ENCODE data around the gene ADAMTS1. TPM values are rescaled to one million over a fixed set of nuclear protein-coding genes. Genes with fewer than 3 reads are reported as not detected.

ADAMTS1 gene
- total RNA-seq, 1 experiment from 2014 or later = 4.1 TPM

- CTCF ChIA-PET = no interaction called here
- no TSS peak for BruUV-seq (replicated peaks)
- DNase-seq = no peak
Measured at GRCh38 chr21:26833011-26833410, 12.2 kb downstream of the ADAMTS1 start.

GRCh38 chr21:26832546-26832945 lies 12.7 kb downstream of the ADAMTS1 start:
- Mint-ChIP-seq H3K27ac (ENCODE audit: unreplicated experiment) (no peak overlapping the region), H3K4me1 (ENCODE audit: low read depth, unreplicated experiment) (no peaks in the 10 kb centered on the region), H3K27me3 (ENCODE audit: unreplicated experiment) (peaks cover 8% of the 10 kb centered on the region), H3K36me3 (ENCODE audit: insufficient read depth, unreplicated experiment) (no peaks in the 10 kb centered on the region), H3K4me3 (ENCODE audit: low read depth, unreplicated experiment) (no peak overlapping the region), H3K9me3 (ENCODE audit: low read depth, unreplicated experiment) (peaks cover 4% of the 10 kb centered on the region)
- BruUV-seq (replicated peaks) = no TSS peak
- CTCF ChIA-PET = no interaction called here
- TF ChIP-seq CTCF (IDR thresholded peaks at IDR 0.05; ENCODE audit: unreplicated experiment) = no peak
- intact Hi-C loops (cut with micrococcal nuclease; ENCODE audit: unreplicated experiment) = no loop called here
- no peak for DNase-seq

More at GRCh38 chr21:26833011-26833410, 12.2 kb downstream of the ADAMTS1 start:
- no peak for TF ChIP-seq CTCF (IDR thresholded peaks at IDR 0.05; ENCODE audit: unreplicated experiment)
- peaks cover 8% of the 10 kb centered on the region for H3K27me3 Mint-ChIP-seq (ENCODE audit: unreplicated experiment)
- intact Hi-C loops (cut with micrococcal nuclease; ENCODE audit: unreplicated experiment) = no loop called here
- peaks cover 4% of the 10 kb centered on the region for H3K9me3 Mint-ChIP-seq (ENCODE audit: low read depth, unreplicated experiment)
- no peak overlapping the region for H3K4me3 Mint-ChIP-seq (ENCODE audit: low read depth, unreplicated experiment)
- H3K27ac Mint-ChIP-seq (ENCODE audit: unreplicated experiment) = no peak overlapping the region
- no peaks in the 10 kb centered on the region for H3K36me3 Mint-ChIP-seq (ENCODE audit: insufficient read depth, unreplicated experiment)
- no peaks in the 10 kb centered on the region for H3K4me1 Mint-ChIP-seq (ENCODE audit: low read depth, unreplicated experiment)

- H3K4me3 Mint-ChIP-seq (ENCODE audit: low read depth, unreplicated experiment) = no peak overlapping the region
- CTCF ChIA-PET = no interaction called here
- H3K36me3 Mint-ChIP-seq (ENCODE audit: insufficient read depth, unreplicated experiment) = no peaks in the 10 kb centered on the region
- no TSS peak for BruUV-seq (replicated peaks)
- no peak overlapping the region for H3K27ac Mint-ChIP-seq (ENCODE audit: unreplicated experiment)
- TF ChIP-seq CTCF (IDR thresholded peaks at IDR 0.05; ENCODE audit: unreplicated experiment) = no peak
- peaks cover 7% of the 10 kb centered on the region for H3K4me1 Mint-ChIP-seq (ENCODE audit: low read depth, unreplicated experiment)
- H3K9me3 Mint-ChIP-seq (ENCODE audit: low read depth, unreplicated experiment) = peaks cover 9% of the 10 kb centered on the region
- H3K27me3 Mint-ChIP-seq (ENCODE audit: unreplicated experiment) = peaks cover 6% of the 10 kb centered on the region
- intact Hi-C loops (cut with micrococcal nuclease; ENCODE audit: unreplicated experiment) = no loop called here
- no peak for DNase-seq
Measured at GRCh38 chr21:26826801-26827200, 18.4 kb downstream of the ADAMTS1 start.

GRCh38 chr21:26820509-26820908 lies 24.7 kb downstream of the ADAMTS1 start:
- DNase-seq = no peak
- Mint-ChIP-seq H3K27me3 (ENCODE audit: unreplicated experiment) (no peaks in the 10 kb centered on the region), H3K4me1 (ENCODE audit: low read depth, unreplicated experiment) (no peaks in the 10 kb centered on the region), H3K36me3 (ENCODE audit: insufficient read depth, unreplicated experiment) (no peaks in the 10 kb centered on the region), H3K27ac (ENCODE audit: unreplicated experiment) (no peak overlapping the region), H3K4me3 (ENCODE audit: low read depth, unreplicated experiment) (no peak overlapping the region), H3K9me3 (ENCODE audit: low read depth, unreplicated experiment) (peaks cover 2% of the 10 kb centered on the region)
- no peak for TF ChIP-seq CTCF (IDR thresholded peaks at IDR 0.05; ENCODE audit: unreplicated experiment)
- intact Hi-C loops (cut with micrococcal nuclease; ENCODE audit: unreplicated experiment) = no loop called here
- CTCF ChIA-PET = no interaction called here
- no TSS peak for BruUV-seq (replicated peaks)

Measured in Calu3 (cell line).